ENCODE results near the gene DACT1. TPM values are rescaled to one million over a fixed set of nuclear protein-coding genes. Genes with fewer than 3 reads are reported as not detected.

The DACT1 gene
- total RNA-seq, 1 experiment from 2014 or later, result not detected

DNA sequence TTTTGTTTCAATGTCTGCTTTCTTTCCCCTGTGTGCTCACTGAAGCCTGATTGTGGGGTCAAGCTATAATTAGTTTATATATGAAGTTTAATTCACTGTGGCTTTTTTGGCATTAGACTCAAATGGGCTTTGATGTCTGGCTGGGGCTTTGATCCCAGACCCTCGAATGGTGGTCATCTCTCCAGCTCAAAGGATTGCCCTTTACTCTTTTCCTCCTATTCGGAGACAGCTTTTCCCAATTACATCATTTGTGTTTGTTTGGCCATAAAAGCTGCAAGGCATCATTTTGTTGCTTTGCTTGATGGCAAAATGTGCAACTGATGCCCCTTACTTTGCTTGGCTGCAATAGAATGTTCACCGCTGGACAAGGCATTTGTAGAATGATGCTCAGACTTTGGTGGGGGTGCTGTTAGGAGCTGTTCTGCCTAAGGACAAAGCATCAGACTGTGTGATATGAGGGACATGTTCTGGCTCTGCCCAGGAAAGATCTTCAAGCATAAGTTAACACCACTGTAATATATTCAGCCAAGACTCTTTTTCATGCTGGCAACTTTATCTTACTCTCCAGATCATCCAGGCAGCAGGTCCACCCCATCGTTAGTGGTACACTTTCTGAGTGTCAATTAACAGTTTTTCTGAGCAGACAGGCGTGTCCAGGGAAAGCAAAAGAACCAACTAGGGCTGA is 3.2 kb upstream of the DACT1 start:
- Histone ChIP-seq H3K9me2 (ENCODE audit: insufficient read depth) (no peaks in the 10 kb centered on the region), H4K20me1 (ENCODE audit: insufficient read depth) (no peaks in the 10 kb centered on the region), H3K27me3 (ENCODE audit: insufficient read depth, low read depth) (peaks cover 62% of the 10 kb centered on the region), H3F3A (ENCODE audit: insufficient read depth, low read depth) (no peaks in the 10 kb centered on the region), H3K36me3 (ENCODE audit: low read depth) (no peaks in the 10 kb centered on the region), H3K9me3 (ENCODE audit: insufficient read depth, low read depth) (no peaks in the 10 kb centered on the region), H3K4me1 (replicated peaks; ENCODE audit: insufficient read depth) (no peaks in the 10 kb centered on the region), H2AFZ (no peak overlapping the region), H3K4me3 (no peak overlapping the region), H3K27ac (no peak overlapping the region), H3K79me2 (ENCODE audit: low read depth) (no peaks in the 10 kb centered on the region), H3K4me2 (no peak overlapping the region)
- no TSS peak for BruUV-seq (replicated peaks)
- ChIA-PET CTCF (no interaction called here), POLR2A (ENCODE audit: unreplicated experiment) (no interaction called here)
- DNase-seq, result no peak
- intact Hi-C loops (cut with micrococcal nuclease; ENCODE audit: unreplicated experiment), result no loop called here
- TF ChIP-seq CTCF (conservative IDR thresholded peaks at IDR 0.05), result no peak
- TF ChIP-seq EZH2 (IDR thresholded peaks at IDR 0.05; ENCODE audit: low read depth), result no peak

DNA sequence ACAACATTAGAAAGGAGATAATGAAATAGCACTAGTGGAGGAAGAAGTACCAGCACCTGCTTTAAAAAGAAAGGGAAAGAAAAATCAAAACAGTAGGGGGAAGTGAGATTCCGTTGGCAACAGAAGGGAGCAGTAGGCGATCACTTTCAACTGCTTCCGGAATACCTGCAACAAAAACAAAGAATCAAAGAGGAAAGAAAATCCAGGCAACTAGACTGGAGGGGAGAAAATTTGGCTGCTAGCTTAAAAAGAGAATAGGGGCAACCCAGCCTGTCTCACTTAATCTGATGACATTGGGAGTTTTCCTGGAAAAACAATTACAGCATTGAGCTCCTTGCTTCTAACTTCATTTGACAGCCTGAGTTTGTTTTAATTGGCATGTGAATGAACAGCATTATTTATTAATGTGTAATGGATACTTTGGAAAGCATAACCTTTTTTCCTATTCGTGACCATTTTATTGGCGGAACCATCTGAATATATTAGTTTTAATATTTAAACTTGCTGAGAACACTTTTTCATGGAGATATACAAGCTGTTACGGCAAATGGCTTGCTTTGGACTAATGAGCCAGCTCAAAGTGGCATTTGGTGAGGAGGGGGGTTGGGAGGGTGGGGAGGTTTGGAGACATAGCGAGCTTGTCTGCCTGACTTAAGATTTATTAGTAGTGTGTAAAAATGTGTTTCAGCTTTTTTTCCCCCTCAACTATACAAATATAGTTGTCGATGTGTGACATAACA is 2.5 kb upstream of the DACT1 start:
- H3K9me2 ChIP-seq (ENCODE audit: insufficient read depth), result no peaks in the 10 kb centered on the region
- H4K20me1 ChIP-seq (ENCODE audit: insufficient read depth), result no peaks in the 10 kb centered on the region
- ChIA-PET CTCF (no interaction called here), POLR2A (ENCODE audit: unreplicated experiment) (no interaction called here)
- H3K27me3 ChIP-seq (ENCODE audit: insufficient read depth, low read depth), result peaks cover 58% of the 10 kb centered on the region
- no peak for TF ChIP-seq EZH2 (IDR thresholded peaks at IDR 0.05; ENCODE audit: low read depth)
- TF ChIP-seq CTCF (conservative IDR thresholded peaks at IDR 0.05), result no peak
- H3K9me3 ChIP-seq (ENCODE audit: insufficient read depth, low read depth), result no peaks in the 10 kb centered on the region
- no peaks in the 10 kb centered on the region for H3K79me2 ChIP-seq (ENCODE audit: low read depth)
- no peak for DNase-seq
- intact Hi-C loops (cut with micrococcal nuclease; ENCODE audit: unreplicated experiment), result no loop called here
- no TSS peak for BruUV-seq (replicated peaks)
- no peaks in the 10 kb centered on the region for H3K4me1 ChIP-seq (replicated peaks; ENCODE audit: insufficient read depth)
- no peak overlapping the region for H3K4me2 ChIP-seq
- no peaks in the 10 kb centered on the region for H3K36me3 ChIP-seq (ENCODE audit: low read depth)
- H3K4me3 ChIP-seq, result no peak overlapping the region
- H2AFZ ChIP-seq, result no peak overlapping the region
- no peak overlapping the region for H3K27ac ChIP-seq
- H3F3A ChIP-seq (ENCODE audit: insufficient read depth, low read depth), result no peaks in the 10 kb centered on the region

DNA sequence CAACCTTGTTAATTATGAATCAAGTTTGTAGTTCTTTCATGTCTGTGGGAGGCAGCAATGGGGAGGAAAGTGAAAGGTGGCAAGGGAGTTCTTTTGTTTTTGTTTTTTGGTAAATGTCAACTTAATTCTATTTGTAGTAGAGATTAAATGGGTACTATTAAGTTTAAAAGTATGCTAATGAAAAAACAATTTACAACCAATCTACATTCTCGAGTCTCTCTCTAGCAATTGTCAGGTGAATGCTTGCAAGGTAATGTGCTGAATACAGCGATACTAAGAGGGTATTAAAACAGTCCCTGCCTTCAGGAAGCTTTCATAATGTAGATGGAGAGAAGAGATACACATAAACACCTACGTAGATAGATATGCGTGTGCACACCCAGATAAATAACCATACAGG is 1.6 kb upstream of the DACT1 start:
- BruUV-seq (replicated peaks), result no TSS peak
- Histone ChIP-seq H4K20me1 (ENCODE audit: insufficient read depth) (no peaks in the 10 kb centered on the region), H3F3A (ENCODE audit: insufficient read depth, low read depth) (no peaks in the 10 kb centered on the region), H3K27ac (no peak overlapping the region), H3K36me3 (ENCODE audit: low read depth) (no peaks in the 10 kb centered on the region), H3K27me3 (ENCODE audit: insufficient read depth, low read depth) (peaks cover 53% of the 10 kb centered on the region), H3K4me2 (no peak overlapping the region), H3K79me2 (ENCODE audit: low read depth) (no peaks in the 10 kb centered on the region), H3K9me3 (ENCODE audit: insufficient read depth, low read depth) (no peaks in the 10 kb centered on the region), H3K9me2 (ENCODE audit: insufficient read depth) (no peaks in the 10 kb centered on the region), H3K4me1 (replicated peaks; ENCODE audit: insufficient read depth) (no peaks in the 10 kb centered on the region), H3K4me3 (no peak overlapping the region), H2AFZ (no peak overlapping the region)
- CTCF ChIA-PET, result no interaction called here
- DNase-seq, result no peak
- intact Hi-C loops (cut with micrococcal nuclease; ENCODE audit: unreplicated experiment), result no loop called here
- TF ChIP-seq CTCF (conservative IDR thresholded peaks at IDR 0.05), result no peak
- TF ChIP-seq EZH2 (IDR thresholded peaks at IDR 0.05; ENCODE audit: low read depth), result no peak
- POLR2A ChIA-PET (ENCODE audit: unreplicated experiment), result no interaction called here

All from PC-9 (cell line).